Cardiac muscle cell (in vitro differentiated cells and primary cell): ENCODE results near the gene GSK3B. TPM values are rescaled to one million over a fixed set of nuclear protein-coding genes. Genes with fewer than 3 reads are reported as not detected.

Experiments used
- DNase-seq, 2 donors: peaks; one replicate each; pipeline versions ENCODE4 v3.0.0 to v3.0.0-alpha.2; 2010 to 2017; ENCODE audit warnings: low read depth in 1 of 2, low spot score in 1 of 2
- H3K27ac ChIP-seq: fragments of 200-600 bp; sonication (generic); 2 replicates; pipeline ENCODE4 v1.5.1; 2016
- H3K27me3 ChIP-seq: fragments of 200-600 bp; sonication (generic); 2 replicates; pipeline ENCODE4 v1.6.0; 2016; ENCODE audit warnings: control low read depth
- H3K36me3 ChIP-seq: fragments of 200-600 bp; sonication (generic); 2 replicates; pipeline ENCODE4 v1.5.1; 2016; ENCODE audit warnings: control low read depth
- H3K4me1 ChIP-seq: fragments of 200-600 bp; sonication (generic); 2 replicates; pipeline ENCODE4 v1.8.1; 2017; ENCODE audit warnings: low read depth, mild to moderate bottlenecking, mixed run types
- H3K4me3 ChIP-seq: fragments of 200-600 bp; sonication (generic); 2 replicates; pipeline ENCODE4 v1.5.1; 2016; ENCODE audit warnings: mild to moderate bottlenecking
- H3K9me3 ChIP-seq: fragments of 200-600 bp; sonication (generic); 2 replicates; pipeline ENCODE4 v1.5.1; 2017; ENCODE audit warnings: low read depth, mild to moderate bottlenecking, control low read depth
- polyA plus RNA-seq: library from polyadenylated mRNA; unstranded; fragments of >200 nt; fragmentation: Nextera tagmentation; extraction: Ambion mirVana; gene quantifications from 2 replicates; pipeline ENCODE4 v1.2.1, GENCODE V29; 2016
- total RNA-seq: library from RNA; depleted of rRNA; stranded (reverse); fragments of >200 nt; gene quantifications from 2 replicates; pipeline ENCODE4 v1.2.3, GENCODE V29; 2016
- TF ChIP-seq, protein P1 (sequence below): IDR thresholded peaks from 2 replicates; pipeline ENCODE4 v1.5.1; 2012; ENCODE audit warnings: low read depth, mild to moderate bottlenecking, low read length

The GSK3B gene
- total and polyA plus RNA-seq, 2 experiments from 2014 or later: 20.4 to 48.3 TPM

DNA sequence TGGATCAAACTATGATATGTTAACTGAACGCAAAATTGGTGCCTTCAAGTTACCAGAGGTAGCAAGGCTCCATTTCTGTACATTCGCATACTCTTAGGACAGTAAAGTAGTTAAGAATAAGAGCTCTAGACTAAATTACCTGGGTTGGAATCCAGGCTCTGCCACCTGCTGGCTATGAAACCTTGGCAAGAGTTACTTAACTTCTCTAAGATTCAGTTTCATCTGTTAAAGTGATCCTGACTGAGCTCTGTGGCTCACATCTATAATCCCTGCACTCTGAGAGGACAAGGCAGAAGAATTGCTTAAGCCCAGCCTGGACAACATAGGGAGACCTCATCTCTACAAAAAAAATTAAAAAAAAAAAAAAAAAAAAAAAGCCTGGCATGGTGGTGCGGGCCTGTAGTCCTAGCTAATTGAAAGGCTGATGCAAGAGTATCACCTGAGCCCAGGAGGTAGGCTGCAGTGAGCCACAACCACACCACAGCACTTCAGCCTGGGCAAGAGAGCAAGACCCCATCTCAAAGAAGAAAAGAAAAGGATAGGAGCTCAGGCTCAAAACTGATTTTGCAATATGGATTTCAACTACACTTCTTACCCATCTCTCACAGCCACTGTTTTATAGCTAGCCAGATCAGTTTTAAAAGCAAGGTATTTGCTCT, 21.3 kb downstream of the GSK3B start:
- no peak for DNase-seq
- H3K4me1 ChIP-seq: no peaks in the 10 kb centered on the region
- TF ChIP-seq, protein P1, sequence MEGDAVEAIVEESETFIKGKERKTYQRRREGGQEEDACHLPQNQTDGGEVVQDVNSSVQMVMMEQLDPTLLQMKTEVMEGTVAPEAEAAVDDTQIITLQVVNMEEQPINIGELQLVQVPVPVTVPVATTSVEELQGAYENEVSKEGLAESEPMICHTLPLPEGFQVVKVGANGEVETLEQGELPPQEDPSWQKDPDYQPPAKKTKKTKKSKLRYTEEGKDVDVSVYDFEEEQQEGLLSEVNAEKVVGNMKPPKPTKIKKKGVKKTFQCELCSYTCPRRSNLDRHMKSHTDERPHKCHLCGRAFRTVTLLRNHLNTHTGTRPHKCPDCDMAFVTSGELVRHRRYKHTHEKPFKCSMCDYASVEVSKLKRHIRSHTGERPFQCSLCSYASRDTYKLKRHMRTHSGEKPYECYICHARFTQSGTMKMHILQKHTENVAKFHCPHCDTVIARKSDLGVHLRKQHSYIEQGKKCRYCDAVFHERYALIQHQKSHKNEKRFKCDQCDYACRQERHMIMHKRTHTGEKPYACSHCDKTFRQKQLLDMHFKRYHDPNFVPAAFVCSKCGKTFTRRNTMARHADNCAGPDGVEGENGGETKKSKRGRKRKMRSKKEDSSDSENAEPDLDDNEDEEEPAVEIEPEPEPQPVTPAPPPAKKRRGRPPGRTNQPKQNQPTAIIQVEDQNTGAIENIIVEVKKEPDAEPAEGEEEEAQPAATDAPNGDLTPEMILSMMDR: no peak
- no peak overlapping the region for H3K4me3 ChIP-seq
- H3K27ac ChIP-seq: no peak overlapping the region
- H3K9me3 ChIP-seq: no peaks in the 10 kb centered on the region
- no peaks in the 10 kb centered on the region for H3K36me3 ChIP-seq
- no peaks in the 10 kb centered on the region for H3K27me3 ChIP-seq

DNA sequence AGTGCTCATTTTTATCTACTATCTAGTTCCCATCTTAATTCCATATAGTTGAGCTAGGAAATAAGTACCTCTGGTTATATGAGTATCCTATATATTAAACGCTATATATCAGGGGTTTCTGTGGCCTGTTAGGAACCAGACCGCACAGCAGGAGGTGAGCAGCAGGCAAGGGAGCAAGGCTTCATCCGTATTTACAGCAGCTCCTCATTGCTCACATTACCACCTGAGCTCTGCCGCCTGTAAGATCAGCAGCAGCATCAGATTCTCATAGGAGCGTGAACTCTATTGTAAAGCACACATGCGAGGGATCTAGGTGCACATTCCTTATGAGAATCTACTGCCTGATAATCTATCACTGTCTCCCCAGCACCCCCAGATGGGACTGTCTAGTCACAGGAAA, 23.0 kb downstream of the GSK3B start:
- Histone ChIP-seq H3K4me3 (no peak overlapping the region), H3K27ac (no peak overlapping the region), H3K27me3 (no peaks in the 10 kb centered on the region), H3K9me3 (no peaks in the 10 kb centered on the region), H3K36me3 (no peaks in the 10 kb centered on the region), H3K4me1 (no peaks in the 10 kb centered on the region)
- DNase-seq: no peak
- TF ChIP-seq, protein P1: no peak

DNA sequence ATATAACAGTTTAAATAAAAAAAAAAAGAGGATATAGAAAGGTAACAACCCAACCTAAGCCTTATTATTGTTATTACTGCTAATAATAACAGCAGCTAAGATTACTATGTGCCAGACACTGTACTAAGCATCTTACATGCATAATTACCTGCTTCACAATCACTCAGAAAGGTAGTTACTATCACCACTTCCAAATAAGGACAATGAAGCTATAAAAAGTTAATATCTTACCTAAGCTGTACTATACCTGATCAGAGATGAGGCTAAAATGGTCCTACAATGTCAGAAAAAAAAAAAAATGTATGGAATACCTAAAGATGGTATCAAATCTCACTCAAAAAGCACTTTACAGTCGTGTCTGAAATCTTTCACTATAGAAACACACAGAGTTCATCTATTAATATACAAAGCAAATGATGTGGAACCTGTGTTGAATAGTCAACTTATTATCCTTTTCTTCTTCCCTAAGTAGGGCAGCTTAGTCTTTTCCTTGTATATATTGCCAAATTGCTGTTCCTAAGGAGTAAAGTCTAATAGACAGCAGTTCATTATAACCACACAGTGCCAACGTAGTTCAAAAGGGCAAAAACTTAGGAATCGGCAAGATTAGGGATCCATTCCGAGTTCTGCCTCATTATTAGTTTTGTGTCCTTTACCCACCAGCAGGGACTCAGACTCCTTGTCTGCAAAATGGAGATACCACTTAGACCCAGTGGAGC, 23.8 kb downstream of the GSK3B start:
- Histone ChIP-seq H3K4me3 (no peak overlapping the region), H3K27me3 (no peaks in the 10 kb centered on the region), H3K4me1 (no peaks in the 10 kb centered on the region), H3K36me3 (no peaks in the 10 kb centered on the region), H3K9me3 (no peaks in the 10 kb centered on the region), H3K27ac (no peak overlapping the region)
- TF ChIP-seq, protein P1: no peak
- DNase-seq: no peak

DNA sequence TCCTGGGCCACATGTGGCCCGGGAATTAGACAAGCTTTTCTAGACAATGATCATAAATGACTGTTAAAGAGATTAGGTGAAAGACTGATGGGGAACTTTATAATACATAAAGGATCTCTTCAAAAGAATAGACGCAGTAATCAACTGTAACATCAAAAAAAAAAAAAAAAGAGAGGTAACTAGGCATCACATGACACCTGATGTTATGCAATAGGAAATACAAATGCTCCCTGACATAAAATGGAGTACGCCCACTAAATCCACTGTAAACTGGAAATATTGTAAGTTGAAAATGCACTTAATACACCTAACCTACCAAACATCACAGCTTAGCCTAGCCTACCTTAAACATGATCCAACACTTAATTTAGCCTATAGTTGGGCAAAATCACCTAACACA, 27.2 kb downstream of the GSK3B start:
- Histone ChIP-seq H3K27me3 (no peaks in the 10 kb centered on the region), H3K9me3 (no peaks in the 10 kb centered on the region), H3K4me3 (no peak overlapping the region), H3K36me3 (no peaks in the 10 kb centered on the region), H3K4me1 (no peaks in the 10 kb centered on the region), H3K27ac (no peak overlapping the region)
- TF ChIP-seq, protein P1: no peak
- DNase-seq: no peak

DNA sequence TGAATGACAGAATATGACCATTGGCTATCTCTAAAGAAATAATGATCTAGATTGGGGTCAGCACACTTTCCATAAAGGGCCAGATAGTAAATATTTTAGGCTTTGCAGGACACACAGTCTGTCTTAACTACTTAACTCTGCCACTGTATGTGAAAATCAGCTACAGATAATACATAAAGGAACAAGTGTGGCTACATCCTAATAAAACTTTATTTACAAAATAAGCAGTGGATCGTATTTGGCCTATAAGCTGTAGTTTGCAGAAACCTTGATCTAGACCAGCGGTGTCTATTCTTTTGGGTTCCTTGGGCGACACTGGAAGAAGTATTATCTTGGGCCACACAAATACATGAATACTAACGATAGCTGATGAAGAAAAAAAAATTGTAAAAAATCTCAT, 27.6 kb downstream of the GSK3B start:
- no peaks in the 10 kb centered on the region for H3K27me3 ChIP-seq
- H3K4me1 ChIP-seq: no peaks in the 10 kb centered on the region
- no peaks in the 10 kb centered on the region for H3K36me3 ChIP-seq
- no peak overlapping the region for H3K4me3 ChIP-seq
- no peaks in the 10 kb centered on the region for H3K9me3 ChIP-seq
- DNase-seq: no peak
- TF ChIP-seq, protein P1: no peak
- no peak overlapping the region for H3K27ac ChIP-seq
